Measurements from ENCODE around the gene LRRC73.
"Not testable (repeated sequence)": the region's sequence is repeated elsewhere in the genome, so short reads cannot be mapped to it uniquely, and the experiment has no call there.

The LRRC73 gene

GRCh38 chr6:43510827-43511163 is 649 bp upstream of the LRRC73 start:
- no peak for DNase-seq (ENCODE audit: low read depth)

- DNase-seq (ENCODE audit: low read depth) = no peak
Observed at GRCh38 chr6:43509142-43509983, 783 bp downstream of the LRRC73 start.

GRCh38 chr6:43508481-43509141 is 1.5 kb downstream of the LRRC73 start:
- DNase-seq (ENCODE audit: low read depth) = no peak

DNA sequence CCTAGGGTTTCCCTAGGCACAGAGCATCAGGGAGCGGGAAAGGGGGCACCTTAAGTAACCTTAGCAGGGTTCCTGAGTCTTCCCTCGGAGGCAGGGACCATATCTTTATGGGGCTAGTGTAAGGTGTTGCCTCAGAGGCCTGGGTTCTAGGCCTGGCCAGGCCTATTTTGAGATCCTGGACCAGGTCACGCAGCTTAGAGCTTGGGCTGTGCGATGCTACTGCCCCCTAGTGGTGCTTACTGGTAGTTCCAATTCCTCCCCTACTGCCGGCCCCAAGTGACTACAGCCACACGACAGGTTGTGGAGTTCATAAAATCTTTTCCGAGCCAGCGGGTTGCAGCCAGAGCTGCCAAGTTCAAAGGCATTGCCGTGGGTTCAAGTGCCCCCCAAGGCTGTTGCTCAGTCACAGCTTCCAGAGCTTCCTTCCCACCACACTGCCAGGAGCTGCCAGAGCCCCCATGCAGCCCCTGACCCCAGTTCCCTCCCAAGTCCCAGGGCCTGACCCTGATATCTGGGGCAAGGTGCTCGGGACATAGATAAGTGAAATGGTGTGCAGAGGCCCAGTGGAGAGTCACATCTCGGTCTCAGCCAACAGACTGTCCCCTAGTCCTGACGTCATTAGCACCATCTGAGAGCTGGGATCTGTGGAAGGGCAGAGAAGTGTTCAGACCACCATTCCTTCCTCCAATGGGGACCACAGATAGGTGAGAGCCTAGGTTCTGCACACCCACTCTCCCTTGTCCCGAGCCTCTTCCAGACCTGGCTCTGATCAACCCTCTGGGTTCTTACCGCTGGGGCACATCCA is 3.3 kb downstream of the LRRC73 start:
- peak; percentile 68 for DNase-seq (ENCODE audit: low read depth)

- no peak for DNase-seq (ENCODE audit: low read depth)
Observed at GRCh38 chr6:43506171-43506570, 4.0 kb downstream of the LRRC73 start.

- DNase-seq (ENCODE audit: low read depth) = no peak
Observed at GRCh38 chr6:43505718-43506117, 4.4 kb downstream of the LRRC73 start.

- DNase-seq (ENCODE audit: low read depth) = no peak
Observed at GRCh38 chr6:43504756-43505593, 5.2 kb downstream of the LRRC73 start.

GRCh38 chr6:43503443-43503842 is 6.7 kb downstream of the LRRC73 start:
- DNase-seq (ENCODE audit: low read depth) = no peak

GRCh38 chr6:43502666-43503065 is 7.5 kb downstream of the LRRC73 start:
- DNase-seq (ENCODE audit: low read depth) = no peak

- no peak for DNase-seq (ENCODE audit: low read depth)
Observed at GRCh38 chr6:43500921-43501320, 9.2 kb downstream of the LRRC73 start.

DNA sequence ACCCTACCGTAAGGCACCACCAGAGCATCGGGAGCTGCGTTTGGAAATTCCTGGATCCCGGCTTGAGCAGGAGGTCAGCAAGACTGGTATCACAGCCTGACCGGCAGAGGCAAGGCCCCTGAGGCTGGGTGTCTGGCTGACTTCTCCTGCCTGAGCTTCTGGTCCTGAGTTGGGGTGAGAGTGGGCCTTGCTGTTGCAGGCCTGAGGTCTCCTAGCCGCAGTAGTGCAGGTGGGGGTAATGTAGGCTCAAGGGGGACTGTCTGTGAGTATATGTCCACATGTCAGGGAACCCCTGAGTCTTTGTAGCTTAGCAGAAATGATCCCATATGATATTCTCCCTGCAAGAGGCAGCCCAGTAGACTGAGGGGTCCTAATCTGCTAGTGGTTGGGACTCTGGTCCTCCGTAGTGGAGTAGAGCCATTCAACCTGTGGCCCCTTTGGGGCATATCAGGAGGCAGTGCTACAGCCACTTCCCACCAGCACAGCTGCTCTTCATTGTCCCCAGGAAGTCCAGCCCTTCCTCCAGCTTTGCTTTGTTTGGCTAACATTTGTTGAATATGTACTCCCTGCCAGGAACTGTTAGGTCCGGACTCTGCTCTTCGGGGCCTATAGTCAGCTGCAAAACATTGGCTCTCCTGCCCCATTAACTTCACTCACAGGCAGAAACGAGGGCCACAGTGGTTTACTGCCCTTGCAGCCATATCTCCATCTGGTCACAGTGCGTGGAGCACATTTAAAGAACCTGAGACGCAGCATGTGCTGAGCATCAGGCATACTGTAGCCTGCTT is 10.9 kb downstream of the LRRC73 start:
- DNase-seq (ENCODE audit: low read depth) = no peak

DNA sequence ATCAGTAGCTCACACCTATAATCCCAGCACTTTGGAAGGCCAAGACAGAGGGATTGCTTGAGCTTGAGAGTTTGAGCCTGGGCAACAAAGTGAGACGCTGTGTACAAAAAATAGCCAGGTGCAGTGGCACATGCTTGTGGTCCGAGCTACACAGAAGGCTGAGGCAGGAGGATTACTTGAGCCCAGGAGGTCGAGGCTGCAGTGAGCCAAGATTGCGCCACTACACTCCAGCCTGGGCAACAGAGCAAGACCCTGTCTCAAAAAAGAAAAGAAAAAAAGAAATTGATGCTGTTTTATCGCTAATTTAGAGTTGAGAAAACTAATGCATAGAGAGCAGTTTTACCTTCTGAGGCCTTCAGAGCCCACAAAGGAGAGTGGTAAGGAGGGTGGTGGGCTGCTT is 11.9 kb downstream of the LRRC73 start:
- DNase-seq (ENCODE audit: low read depth) = not testable (repeated sequence)

DNA sequence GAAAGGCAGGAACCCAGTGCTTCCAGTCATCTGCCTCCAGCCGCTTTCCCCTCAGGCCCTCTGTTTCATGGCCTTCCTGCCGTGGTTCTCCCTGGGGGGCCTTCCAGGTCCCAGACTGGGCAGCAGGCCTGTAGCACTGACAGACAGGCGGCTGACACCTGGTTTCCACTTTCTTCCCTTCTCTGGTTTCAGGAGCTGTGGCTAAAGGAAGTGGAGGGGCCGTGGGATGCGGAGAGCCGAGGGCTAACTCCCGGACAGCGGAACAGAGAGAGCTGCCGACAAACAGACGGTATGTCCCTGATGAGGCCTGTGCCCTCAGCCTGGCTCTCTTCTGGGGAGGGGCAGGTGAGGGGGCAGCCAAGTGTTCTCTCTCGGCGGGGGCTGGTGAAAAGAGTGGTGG is 12.5 kb downstream of the LRRC73 start:
- DNase-seq (ENCODE audit: low read depth) = no peak

DNA sequence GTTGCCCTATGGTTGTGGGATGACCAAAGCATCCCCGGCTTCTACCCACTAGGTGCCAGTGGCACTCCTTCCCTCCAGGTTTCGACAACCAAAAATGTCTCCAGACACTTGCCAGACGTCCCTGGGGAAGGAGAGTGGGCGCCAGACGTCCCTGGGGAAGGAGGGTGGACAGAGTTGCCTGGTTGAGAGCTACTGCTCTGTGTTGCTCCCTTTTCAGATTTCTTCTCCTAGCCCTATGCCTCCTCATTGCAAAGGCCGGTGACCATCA is 13.1 kb downstream of the LRRC73 start:
- DNase-seq (ENCODE audit: low read depth) = no peak

DNA sequence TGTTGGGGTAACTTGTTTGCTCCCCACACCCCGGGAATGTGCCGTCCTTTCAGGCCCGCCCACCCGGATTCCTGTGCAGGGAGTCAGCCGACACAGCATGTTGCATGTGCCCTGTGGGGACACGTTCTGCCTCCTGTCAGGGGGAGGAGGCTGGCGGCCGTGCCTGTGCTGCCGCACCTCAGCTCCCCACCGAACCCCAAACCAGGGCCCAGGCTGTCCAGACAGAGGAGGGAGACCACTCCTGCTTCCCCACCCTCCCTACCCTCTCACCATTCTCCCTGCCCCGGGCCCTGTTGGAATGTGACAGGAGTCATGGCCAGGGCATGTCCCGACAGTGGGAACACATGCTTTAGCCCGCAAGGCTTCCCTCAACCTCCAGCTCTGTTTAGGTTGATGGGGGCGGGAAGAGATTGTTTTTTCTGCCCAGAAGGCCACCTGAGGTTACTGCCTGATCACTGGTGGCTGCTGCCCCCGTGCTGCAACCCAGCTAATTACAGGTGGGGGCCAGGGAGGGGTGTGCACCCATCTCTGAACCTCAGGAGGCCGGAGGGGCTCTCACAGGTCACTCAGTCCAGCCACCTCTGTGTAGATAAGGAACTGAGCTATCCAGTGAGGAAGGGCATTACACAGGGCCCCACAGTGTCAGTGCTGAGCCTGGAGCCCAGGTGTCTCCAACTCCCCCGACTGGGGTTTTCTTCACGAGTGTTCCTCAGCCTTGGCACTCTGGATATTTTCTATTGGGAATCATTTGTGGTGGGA is 13.6 kb downstream of the LRRC73 start:
- peak; percentile 44 for DNase-seq (ENCODE audit: low read depth)

- DNase-seq (ENCODE audit: low read depth) = no peak
Observed at GRCh38 chr6:43495409-43495941, 14.7 kb downstream of the LRRC73 start.

DNA sequence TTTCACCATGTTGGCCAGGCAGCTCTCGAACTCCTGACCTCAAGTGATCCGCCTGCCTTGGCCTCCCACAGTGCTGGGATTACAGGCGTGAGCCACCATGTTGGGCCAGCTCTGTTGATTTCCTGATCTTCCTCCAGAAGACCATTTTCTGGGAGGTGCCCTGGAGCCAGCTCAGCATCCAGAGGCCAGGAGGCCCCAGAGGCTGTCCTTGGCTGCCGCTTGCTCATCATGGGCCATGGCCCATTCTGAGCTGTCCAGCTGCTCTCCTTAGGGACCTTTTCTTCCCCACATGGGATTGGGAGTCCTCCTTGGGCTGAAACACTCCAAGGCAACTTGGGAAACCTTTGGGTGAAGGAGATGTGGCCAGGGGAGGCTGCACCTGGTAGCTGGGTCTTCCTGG is 15.4 kb downstream of the LRRC73 start:
- DNase-seq (ENCODE audit: low read depth) = no peak

DNA sequence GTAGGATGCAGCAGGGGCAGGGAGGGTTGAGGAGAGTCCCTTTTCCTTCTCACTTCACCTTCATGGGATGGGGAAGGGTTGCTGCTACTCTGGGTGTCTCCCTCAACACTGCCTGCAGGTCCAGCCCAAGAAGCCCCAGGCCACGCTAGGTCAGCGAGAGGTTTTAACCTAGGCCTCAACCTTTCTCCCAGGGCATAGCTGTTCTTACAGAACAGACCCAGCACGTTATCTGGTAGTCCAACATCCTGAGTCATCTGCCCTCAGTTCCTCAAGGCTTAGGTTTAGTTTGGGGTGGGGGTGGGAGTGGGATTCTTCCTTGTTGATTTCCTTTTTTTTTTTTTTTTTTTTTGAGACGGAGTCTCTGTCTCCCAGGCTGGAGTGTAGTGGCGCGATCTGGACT is 15.8 kb downstream of the LRRC73 start:
- DNase-seq (ENCODE audit: low read depth) = no peak

DNA sequence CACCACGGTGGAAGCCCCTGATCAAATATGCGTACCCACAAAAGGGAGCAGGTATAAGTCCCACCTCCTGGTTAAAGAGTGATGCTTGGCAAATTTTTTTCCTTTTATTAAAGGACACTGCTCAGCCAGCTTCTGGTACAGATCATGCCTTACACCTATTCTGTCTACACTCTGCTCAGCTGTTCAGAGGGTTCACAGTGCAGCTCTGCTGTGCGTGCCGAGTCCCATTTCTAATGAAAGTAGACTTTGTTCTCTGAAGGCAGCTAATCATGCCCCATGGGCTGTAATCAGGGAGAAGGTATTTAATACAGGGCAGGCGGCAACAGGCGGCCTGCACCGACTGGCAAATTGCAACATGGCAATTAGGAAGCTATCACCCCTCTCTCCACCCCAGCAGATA is 16.3 kb downstream of the LRRC73 start:
- no peak for DNase-seq (ENCODE audit: low read depth)

DNA sequence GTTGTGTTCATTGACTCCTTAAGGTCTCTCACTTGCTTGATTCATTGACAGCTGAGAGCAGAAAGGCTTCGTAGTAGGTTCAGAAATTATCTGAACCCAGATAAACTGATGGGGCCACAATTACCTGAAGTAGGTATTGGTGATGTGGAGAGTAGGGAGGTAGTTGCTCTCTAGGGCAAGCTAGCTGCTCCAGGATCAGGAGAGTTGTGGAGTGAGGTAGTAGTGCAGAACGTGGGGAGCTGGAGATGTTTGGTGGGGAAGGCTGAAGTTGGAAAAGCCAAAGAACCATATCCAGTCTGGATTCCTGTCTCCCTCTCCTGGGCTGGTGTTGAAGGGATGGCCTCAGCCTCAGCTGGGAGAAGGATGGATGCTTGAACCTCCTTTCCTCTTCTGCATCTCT is 16.9 kb downstream of the LRRC73 start:
- no peak for DNase-seq (ENCODE audit: low read depth)
